Vagina (tissue), 2 donors: ENCODE data around the gene GNAZ.

Source experiments
- CTCF ChIP-seq, 3 experiments: fragments of 450-650 bp in 2 of 3; fragments of 200-600 bp in 1 of 3; sonication (generic) in 1 of 3; IDR thresholded peaks; one replicate each; pipeline ENCODE4 v1.5.1; 2017 to 2019; ENCODE audit warnings: antibody characterized with exemption in 3 of 3, mild to moderate bottlenecking in 2 of 3, moderate library complexity in 2 of 3
- POLR2AphosphoS5 ChIP-seq, 2 donors: sonication (generic); formaldehyde crosslinking; IDR thresholded peaks; one replicate each; pipeline ENCODE4 v1.9.0; 2017; ENCODE audit warnings: antibody characterized with exemption in 2 of 2, mild to moderate bottlenecking in 2 of 2, low read depth in 1 of 2; ENCODE audit not compliant: insufficient read depth in 1 of 2

- TF ChIP-seq POLR2AphosphoS5 (IDR thresholded peaks at IDR 0.05; ENCODE audit: insufficient read depth in 1 of 2, low read depth in 1 of 2) (no peak), CTCF (IDR thresholded peaks at IDR 0.05) (no peak)
Measured at GRCh38 chr22:23102776-23103175, 32.5 kb downstream of the GNAZ start.
